HepG2 (cell line): ENCODE measurements around the gene SERTAD1. TPM values are rescaled to one million over a fixed set of nuclear protein-coding genes. Genes with fewer than 3 reads are reported as not detected.

Experiments
- DMAP1 ChIP-seq: IDR thresholded peaks from 2 replicates; pipeline ENCODE4 v1.6.1; 2016
- IKZF5 ChIP-seq: IDR thresholded peaks from 2 replicates; pipeline ENCODE4 v1.6.1; 2018; ENCODE audit warnings: missing genetic modification reagents, mild to moderate bottlenecking, missing compliant biosample characterization
- RFX5 ChIP-seq: IDR thresholded peaks from 2 replicates; pipeline ENCODE4 v1.6.1; 2011; ENCODE audit warnings: low read depth, low read length, improper control_type of control experiment
- SP1 ChIP-seq, 2 experiments: fragments of 450-650 bp in 1 of 2; sonication (generic) in 1 of 2; formaldehyde crosslinking in 1 of 2; IDR thresholded peaks; 2 replicates each; pipeline versions ENCODE4 v1.4.0 to v1.6.1; 2016 to 2020; ENCODE audit warnings: missing genetic modification reagents in 1 of 2
- THAP11 ChIP-seq: IDR thresholded peaks from 2 replicates; pipeline ENCODE4 v1.6.1; 2016; ENCODE audit warnings: missing biosample characterization, missing genetic modification reagents
- ZNF276 ChIP-seq: sonication (generic); formaldehyde crosslinking; IDR thresholded peaks from 2 replicates; pipeline ENCODE4 v1.4.0; 2020; ENCODE audit warnings: mild to moderate bottlenecking, low read depth, missing genetic modification reagents
- ZNF331 ChIP-seq: sonication (generic); formaldehyde crosslinking; IDR thresholded peaks from 2 replicates; pipeline ENCODE4 v1.4.0; 2020; ENCODE audit warnings: missing genetic modification reagents
- ZNF362 ChIP-seq: sonication (generic); formaldehyde crosslinking; IDR thresholded peaks from 2 replicates; pipeline ENCODE4 v1.4.0; 2020; ENCODE audit warnings: missing genetic modification reagents, mild to moderate bottlenecking, borderline replicate concordance
- ZNF407 ChIP-seq: sonication (generic); formaldehyde crosslinking; IDR thresholded peaks from one replicate; pipeline ENCODE4 v1.5.1; 2020; ENCODE audit warnings: mild to moderate bottlenecking, missing genetic modification reagents; ENCODE audit errors: not compliant biosample characterization
- ZNF574 ChIP-seq: sonication (generic); formaldehyde crosslinking; IDR thresholded peaks from 2 replicates; pipeline ENCODE4 v1.4.0; 2020; ENCODE audit warnings: missing genetic modification reagents
- ZNF883 ChIP-seq: sonication (generic); formaldehyde crosslinking; IDR thresholded peaks from 2 replicates; pipeline ENCODE4 v1.5.1; 2020; ENCODE audit warnings: mild to moderate bottlenecking, missing genetic modification reagents; ENCODE audit errors: not compliant biosample characterization
- ZSCAN31 ChIP-seq: sonication (generic); formaldehyde crosslinking; IDR thresholded peaks from 2 replicates; pipeline ENCODE4 v1.5.0; 2020; ENCODE audit warnings: low read depth, mild to moderate bottlenecking, missing genetic modification reagents
- polyA plus RNA-seq, 8 experiments: library from polyadenylated mRNA; depleted of rRNA in 3 of 8; stranded (reverse) in 7 of 8; unstranded in 1 of 8; fragments of >200 nt; fragmentation: Illumina TruSeq in 4 of 8; extraction: Trizol in 4 of 8; gene quantifications; 2 replicates each; pipeline versions ENCODE4 v1.2.1 to v1.2.3, GENCODE V29; 2011 to 2016; ENCODE audit warnings: low read depth in 4 of 8, missing spikeins in 1 of 8, mixed read lengths in 1 of 8; ENCODE audit not compliant: insufficient read depth in 1 of 8
- total RNA-seq, 5 experiments: library from RNA; depleted of rRNA; stranded (reverse); fragments of >200 nt; fragmentation: Illumina TruSeq; extraction: Trizol; gene quantifications; 2 replicates each; pipeline ENCODE4 v1.2.3, GENCODE V29; 2016; ENCODE audit warnings: low read depth in 1 of 5

SERTAD1 gene
- total and polyA plus RNA-seq, 2 of the 13 experiments (the other 11 are each of a cell fraction or from before 2014, with no cell fraction given) = 4.3 to 4.5 TPM

GRCh38 chr19:40425450-40426287, at the start of gene SERTAD1 (continued):
- TF ChIP-seq IKZF5 (CRISPR knock-in tag) = peak; percentile 29; the same call in 1 of the 2 replicates
- TF ChIP-seq ZNF331 (CRISPR knock-in tag) = no peak
- peak; percentile 32; the same call in 1 of the 2 replicates for TF ChIP-seq ZNF574 (CRISPR knock-in tag)
- TF ChIP-seq THAP11 (CRISPR knock-in tag) = peak; percentile 78
- peak; percentile 25 for TF ChIP-seq ZNF407 (CRISPR knock-in tag)
- peak; percentile 37; the same call in 1 of the 2 replicates for TF ChIP-seq ZNF362
- peak; percentile 23; the same call in 1 of the 2 replicates for TF ChIP-seq DMAP1 (CRISPR knock-in tag)
- TF ChIP-seq ZNF883 (CRISPR knock-in tag) = peak; percentile 30
- peak; percentile 91 for TF ChIP-seq ZSCAN31 (CRISPR knock-in tag)
- TF ChIP-seq ZNF276 (CRISPR knock-in tag) = no peak
- TF ChIP-seq SP1 (IDR thresholded peaks at IDR 0.05) = 0 out of 2 replicates have a peak, but pooled peaks have one; percentile 17
- TF ChIP-seq SP1 (CRISPR knock-in tag; IDR thresholded peaks at IDR 0.05) = peak; percentile 89
- peak; percentile 94 for TF ChIP-seq RFX5
